Naive thymus-derived CD8-positive, alpha-beta T cell (primary cell): ENCODE measurements around the gene OSBPL9. TPM values are rescaled to one million over a fixed set of nuclear protein-coding genes. Genes with fewer than 3 reads are reported as not detected.
"Not testable (repeated sequence)": the region's sequence is repeated elsewhere in the genome, so short reads cannot be mapped to it uniquely, and the experiment has no call there.

Experiments used
- ATAC-seq, 2 donors: fragments of 150-1000 bp; cut with Tn5 transposase in 1 of 2; sonication (Bioruptor Pico), chemical (Tn5 transposase) in 1 of 2; 1 replicate in 1 of 2; 2 replicates in 1 of 2; pipeline ENCODE4 v1.10.0; 2021; ENCODE audit warnings: mild to moderate bottlenecking in 2 of 2, moderate library complexity in 2 of 2
- POLR2A ChIA-PET: fragments of 350-600 bp; sonication (Branson Sonifier 250); formaldehyde crosslinking; loops from one replicate; lab custom pipeline; 2021; ENCODE audit warnings: antibody characterized with exemption; lab: Charles Lee
- DNase-seq, 10 donors: peaks; one replicate each; pipeline versions ENCODE4 v3.0.0 to v3.0.0-alpha.2; 2020 to 2022
- H3K27ac Mint-ChIP-seq, 10 donors: one replicate each; pipeline ENCODE4 v1.8.0; 2020 to 2022; ENCODE audit warnings: mild to moderate bottlenecking in 10 of 10, mixed read lengths in 10 of 10, moderate library complexity in 4 of 10, inconsistent platforms in 1 of 10
- H3K27me3 Mint-ChIP-seq, 5 donors: one replicate each; pipeline ENCODE4 v1.8.0; 2021 to 2022; ENCODE audit warnings: mixed read lengths in 5 of 5
- H3K36me3 Mint-ChIP-seq, 3 donors: one replicate each; pipeline ENCODE4 v1.8.0; 2020 to 2022; ENCODE audit warnings: mixed read lengths in 3 of 3, mild to moderate bottlenecking in 2 of 3, inconsistent platforms in 1 of 3
- H3K4me1 Mint-ChIP-seq, 4 donors: one replicate each; pipeline ENCODE4 v1.8.0; 2021 to 2022; ENCODE audit warnings: mixed read lengths in 4 of 4
- H3K4me3 Mint-ChIP-seq, 10 donors: one replicate each; pipeline ENCODE4 v1.8.0; 2020 to 2022; ENCODE audit warnings: mild to moderate bottlenecking in 10 of 10, mixed read lengths in 10 of 10, moderate library complexity in 6 of 10, inconsistent platforms in 1 of 10
- H3K9me3 Mint-ChIP-seq, 9 donors: one replicate each; pipeline ENCODE4 v1.8.0; 2020 to 2022; ENCODE audit warnings: mixed read lengths in 9 of 9, mild to moderate bottlenecking in 3 of 9, inconsistent platforms in 1 of 9, moderate library complexity in 1 of 9
- polyA plus RNA-seq, 3 donors: library from polyadenylated mRNA; unstranded; fragments of 300-500 nt; fragmentation: Illumina TruSeq; gene quantifications; one replicate each; pipeline ENCODE4 v1.2.3, GENCODE V29; 2021
- total RNA-seq, 8 experiments: library from RNA in 2 of 8; stranded (reverse) in 2 of 8; gene quantifications; one replicate each; pipeline ENCODE4 v1.2.3 and lab custom pipeline; 2021 to 2026

OSBPL9 gene
- total and polyA plus RNA-seq, 5 experiments from 2014 or later, result 46.8 to 58.2 (median 53.3) TPM

- H3K27ac Mint-ChIP-seq, result peak overlapping the region in 8 of 10 donors; percentile 23 to 79 (median 54)
- POLR2A ChIA-PET, result no interaction called here
These were observed 175.0 kb downstream of the OSBPL9 start for GRCh38 chr1:51791888-51792287.

GRCh38 chr1:51792864-51793263 lies 176.0 kb downstream of the OSBPL9 start:
- H3K4me3 Mint-ChIP-seq, result no peak overlapping the region
- H3K36me3 Mint-ChIP-seq, result peaks cover 4 to 88% (median 20%) of the 10 kb centered on the region in 3 donors
- DNase-seq (no peak), ATAC-seq (no peak)
- peak overlapping the region; percentile 18 to 85 (median 54) for H3K27ac Mint-ChIP-seq
- POLR2A ChIA-PET, result no interaction called here
- H3K9me3 Mint-ChIP-seq, result no peaks in the 10 kb centered on the region
- no peaks in the 10 kb centered on the region for H3K27me3 Mint-ChIP-seq
- peaks cover 1 to 8% (median 2%) of the 10 kb centered on the region in 4 donors for H3K4me1 Mint-ChIP-seq

More at GRCh38 chr1:51791888-51792287, 175.0 kb downstream of the OSBPL9 start:
- DNase-seq, result no peak
- Mint-ChIP-seq H3K9me3 (no peaks in the 10 kb centered on the region), H3K4me1 (peaks cover 1 to 8% (median 2%) of the 10 kb centered on the region in 4 donors), H3K36me3 (peaks cover 0 to 88% (median 20%) of the 10 kb centered on the region in 3 donors), H3K27me3 (no peaks in the 10 kb centered on the region), H3K4me3 (no peak overlapping the region)
- ATAC-seq, result no peak

- Mint-ChIP-seq H3K36me3 (peaks cover 4 to 87% (median 25%) of the 10 kb centered on the region in 3 donors), H3K27ac (peak overlapping the region in 9 of 10 donors; percentile 4 to 75 (median 41)), H3K27me3 (no peaks in the 10 kb centered on the region), H3K9me3 (no peaks in the 10 kb centered on the region), H3K4me1 (peaks cover 1 to 8% (median 2%) of the 10 kb centered on the region in 4 donors), H3K4me3 (no peak overlapping the region)
- DNase-seq (no peak), ATAC-seq (no peak)
- POLR2A ChIA-PET, result interaction anchor here (0.7 kb wide), 1 partner anchor 9 kb away, joined by 5 read pairs; no protein-coding TSS in a partner anchor
These were observed 177.4 kb downstream of the OSBPL9 start for GRCh38 chr1:51794260-51794659.

GRCh38 chr1:51794868-51795267 lies 178.0 kb downstream of the OSBPL9 start:
- ATAC-seq, result no peak
- peak overlapping the region in 5 of 10 donors; percentile 38 to 79 (median 53) for H3K27ac Mint-ChIP-seq
- H3K4me1 Mint-ChIP-seq, result peaks cover 1 to 8% (median 2%) of the 10 kb centered on the region in 4 donors
- no peaks in the 10 kb centered on the region for H3K9me3 Mint-ChIP-seq
- no peaks in the 10 kb centered on the region for H3K27me3 Mint-ChIP-seq
- no peak for DNase-seq
- H3K36me3 Mint-ChIP-seq, result peaks cover 4 to 84% (median 25%) of the 10 kb centered on the region in 3 donors
- POLR2A ChIA-PET, result interaction anchor here (0.7 kb wide), 1 partner anchor 9 kb away, joined by 5 read pairs; no protein-coding TSS in a partner anchor
- no peak overlapping the region for H3K4me3 Mint-ChIP-seq

- POLR2A ChIA-PET, result interaction anchor here (0.6 kb wide), 1 partner anchor 1182 kb away, joined by 3 read pairs; no protein-coding TSS in a partner anchor
- DNase-seq (no peak), ATAC-seq (no peak)
- Mint-ChIP-seq H3K36me3 (peaks cover 7 to 81% (median 10%) of the 10 kb centered on the region in 3 donors), H3K27ac (no peak overlapping the region), H3K27me3 (no peaks in the 10 kb centered on the region), H3K4me3 (no peak overlapping the region), H3K9me3 (no peaks in the 10 kb centered on the region), H3K4me1 (peaks cover 0 to under 1% (median 0%) of the 10 kb centered on the region in 4 donors)
These were observed 182.5 kb downstream of the OSBPL9 start for GRCh38 chr1:51799372-51799771.

- no peaks in the 10 kb centered on the region for H3K9me3 Mint-ChIP-seq
- no peak overlapping the region for H3K4me3 Mint-ChIP-seq
- no peak for DNase-seq
- H3K4me1 Mint-ChIP-seq, result no peaks in the 10 kb centered on the region
- no peak for ATAC-seq
- peak overlapping the region in 2 of 10 donors; percentile 13 to 73 for H3K27ac Mint-ChIP-seq
- peaks cover 0 to 83% (median 9%) of the 10 kb centered on the region in 3 donors for H3K36me3 Mint-ChIP-seq
- POLR2A ChIA-PET, result no interaction called here
- no peaks in the 10 kb centered on the region for H3K27me3 Mint-ChIP-seq
These were observed 197.6 kb downstream of the OSBPL9 start for GRCh38 chr1:51814513-51814912.

GRCh38 chr1:51818487-51818886 lies 201.6 kb downstream of the OSBPL9 start:
- H3K27ac Mint-ChIP-seq, result peak overlapping the region in 2 of 10 donors; percentile 2 to 71
- no peaks in the 10 kb centered on the region for H3K27me3 Mint-ChIP-seq
- POLR2A ChIA-PET, result no interaction called here
- ATAC-seq (no peak), DNase-seq (no peak)
- no peaks in the 10 kb centered on the region for H3K9me3 Mint-ChIP-seq
- no peak overlapping the region for H3K4me3 Mint-ChIP-seq
- H3K4me1 Mint-ChIP-seq, result no peaks in the 10 kb centered on the region
- peaks cover 10 to 88% (median 11%) of the 10 kb centered on the region in 3 donors for H3K36me3 Mint-ChIP-seq

GRCh38 chr1:51819021-51819420 lies 202.1 kb downstream of the OSBPL9 start:
- H3K4me1 Mint-ChIP-seq, DNase-seq, H3K4me3 Mint-ChIP-seq, ATAC-seq, POLR2A ChIA-PET, H3K9me3 Mint-ChIP-seq, H3K27me3 Mint-ChIP-seq, H3K27ac Mint-ChIP-seq: not testable (repeated sequence)
- H3K36me3 Mint-ChIP-seq, result peaks cover 7 to 84% (median 11%) of the 10 kb centered on the region in 3 donors

- no peak for ATAC-seq
- DNase-seq, result no peak
- H3K4me3 Mint-ChIP-seq, result no peak overlapping the region
- no peaks in the 10 kb centered on the region for H3K9me3 Mint-ChIP-seq
- H3K27me3 Mint-ChIP-seq, result no peaks in the 10 kb centered on the region
- H3K27ac Mint-ChIP-seq, result peak overlapping the region in 2 of 10 donors; percentile 3 to 20
- peaks cover 7 to 84% (median 11%) of the 10 kb centered on the region in 3 donors for H3K36me3 Mint-ChIP-seq
- POLR2A ChIA-PET, result no interaction called here
- no peaks in the 10 kb centered on the region for H3K4me1 Mint-ChIP-seq
These were observed 202.9 kb downstream of the OSBPL9 start for GRCh38 chr1:51819810-51820209.

GRCh38 chr1:51829058-51829457 lies 212.2 kb downstream of the OSBPL9 start:
- Mint-ChIP-seq H3K4me3 (no peak overlapping the region), H3K36me3 (peaks cover 4 to 70% (median 8%) of the 10 kb centered on the region in 3 donors), H3K27me3 (no peaks in the 10 kb centered on the region), H3K4me1 (no peaks in the 10 kb centered on the region), H3K27ac (no peak overlapping the region), H3K9me3 (no peaks in the 10 kb centered on the region)
- no peak for DNase-seq
- POLR2A ChIA-PET, result no interaction called here
- ATAC-seq, result no peak

GRCh38 chr1:51833700-51834099 lies 216.8 kb downstream of the OSBPL9 start:
- Mint-ChIP-seq H3K9me3 (no peaks in the 10 kb centered on the region), H3K27me3 (no peaks in the 10 kb centered on the region), H3K4me1 (no peaks in the 10 kb centered on the region), H3K36me3 (peaks cover 4 to 76% (median 22%) of the 10 kb centered on the region in 3 donors), H3K4me3 (no peak overlapping the region), H3K27ac (no peak overlapping the region)
- ATAC-seq (no peak), DNase-seq (no peak)
- POLR2A ChIA-PET, result no interaction called here

GRCh38 chr1:51837243-51837642 lies 220.4 kb downstream of the OSBPL9 start:
- no peak overlapping the region for H3K4me3 Mint-ChIP-seq
- peaks cover 9 to 19% (median 12%) of the 10 kb centered on the region in 4 donors for H3K4me1 Mint-ChIP-seq
- H3K9me3 Mint-ChIP-seq, result no peaks in the 10 kb centered on the region
- ATAC-seq, result no peak
- H3K36me3 Mint-ChIP-seq, result peaks cover 6 to 72% (median 25%) of the 10 kb centered on the region in 3 donors
- no peaks in the 10 kb centered on the region for H3K27me3 Mint-ChIP-seq
- no peak for DNase-seq
- POLR2A ChIA-PET, result no interaction called here
- H3K27ac Mint-ChIP-seq, result no peak overlapping the region
